ENCODE measurements around the gene COMMD9. TPM values are rescaled to one million over a fixed set of nuclear protein-coding genes. Genes with fewer than 3 reads are reported as not detected.
A peak's percentile ranks its signal among the peaks of the same experiment; 100 is the strongest.

Gene COMMD9
- total and polyA plus RNA-seq, 2 experiments from 2014 or later: 22.4 to 44.1 TPM

- TF ChIP-seq ZNF331 (CRISPR knock-in tag; IDR thresholded peaks at IDR 0.05; ENCODE audit: low read depth): no peak
- no peak for TF ChIP-seq NANOG (IDR thresholded peaks at IDR 0.05; ENCODE audit: borderline replicate concordance)
- TF ChIP-seq ETS1 (IDR thresholded peaks at IDR 0.05): no peak
- no peak for TF ChIP-seq EZH2phosphoT487 (IDR thresholded peaks at IDR 0.05; ENCODE audit: unreplicated experiment)
- TF ChIP-seq CREB1 (CRISPR knock-in tag; IDR thresholded peaks at IDR 0.05; ENCODE audit: low read depth): no peak
- no peak for TF ChIP-seq CTCF (conservative IDR thresholded peaks at IDR 0.05; ENCODE audit: low read depth in 2 of 2)
- no peak for TF ChIP-seq STAT1 (IDR thresholded peaks at IDR 0.05; ENCODE audit: unreplicated experiment)
- no peak for TF ChIP-seq POLR2AphosphoS5 (IDR thresholded peaks at IDR 0.05; ENCODE audit: low read depth)
- no peak for TF ChIP-seq REST (IDR thresholded peaks at IDR 0.05; ENCODE audit: unreplicated experiment)
These were observed 8.7 kb downstream of the COMMD9 start (continued) for GRCh38 chr11:36280531-36280930.

- Mint-ChIP-seq H3K9me3 (no peaks in the 10 kb centered on the region), H3K36me3 (ENCODE audit: low read depth) (peaks cover 1% of the 10 kb centered on the region; the same call in 1 of the 3 replicates), H3K27me3 (ENCODE audit: insufficient read depth, low read depth, poor library complexity) (peaks cover 1% of the 10 kb centered on the region), H3K27ac (no peak overlapping the region), H3K4me1 (no peaks in the 10 kb centered on the region), H3K4me3 (no peak overlapping the region)
- DNase-seq (ENCODE audit: low spot score) (peak; percentile 49), ATAC-seq (peak; percentile 82)
- H3K4me1 ChIP-seq (ENCODE audit: insufficient read depth): no peaks in the 10 kb centered on the region
- H3F3A ChIP-seq (replicated peaks; ENCODE audit: low read depth): no peaks in the 10 kb centered on the region
- no peaks in the 10 kb centered on the region for H3K36me3 ChIP-seq (ENCODE audit: insufficient read depth)
- no peaks in the 10 kb centered on the region for H3K9me2 ChIP-seq (ENCODE audit: insufficient read depth)
- no peak overlapping the region for H3K4me2 ChIP-seq
- H3K27me3 ChIP-seq (ENCODE audit: insufficient read depth): no peaks in the 10 kb centered on the region
- H3K79me2 ChIP-seq (replicated peaks; ENCODE audit: insufficient read depth): peaks cover 10% of the 10 kb centered on the region
- TF ChIP-seq CTCF (conservative IDR thresholded peaks at IDR 0.05; ENCODE audit: low read depth in 2 of 2): peak; percentile 31 to 48
- no peak for TF ChIP-seq ZNF114 (CRISPR knock-in tag; IDR thresholded peaks at IDR 0.05)
- no peak overlapping the region for H3K27ac ChIP-seq (ENCODE audit: low read depth)
- no peak overlapping the region for H3K4me3 ChIP-seq
- no peak overlapping the region for H2AFZ ChIP-seq
- H4K20me1 ChIP-seq (replicated peaks; ENCODE audit: insufficient read depth): no peaks in the 10 kb centered on the region
These were observed 10.5 kb downstream of the COMMD9 start for GRCh38 chr11:36278531-36279282.

Measured in GM23338 (cell line).